ENCODE measurements around the gene SHISA6. TPM values are rescaled to one million over a fixed set of nuclear protein-coding genes. Genes with fewer than 3 reads are reported as not detected.

Gene SHISA6
- total RNA-seq, 1 experiment from 2014 or later: 2.9 TPM

- no peaks in the 10 kb centered on the region for H3K4me1 ChIP-seq (ENCODE audit: insufficient read depth, low read length)
- no peak overlapping the region for H3K4ac ChIP-seq (ENCODE audit: low read depth, low read length)
- no peak overlapping the region for H3K23ac ChIP-seq (ENCODE audit: insufficient read length, low read depth, low read length)
- no peak overlapping the region for H3K27ac ChIP-seq (ENCODE audit: insufficient read length, low read depth, low read length)
- no peaks in the 10 kb centered on the region for H3K9me3 Mint-ChIP-seq
- no peak overlapping the region for H4K91ac ChIP-seq (ENCODE audit: insufficient read length, low read depth, low read length)
- H3K27me3 Mint-ChIP-seq (ENCODE audit: low read depth): peaks cover 23% of the 10 kb centered on the region
- no peaks in the 10 kb centered on the region for H4K20me1 ChIP-seq (ENCODE audit: control insufficient read depth, insufficient read depth, insufficient read length)
- no peak overlapping the region for H4K8ac ChIP-seq (replicated peaks; ENCODE audit: insufficient read length, low read depth, low read length)
- H3K36me3 Mint-ChIP-seq (ENCODE audit: insufficient read depth in 1 of 3, low read depth in 3 of 3): no peaks in the 10 kb centered on the region; a peak in 1 of 7 replicates
- no peak overlapping the region for H2BK5ac ChIP-seq (ENCODE audit: insufficient read length, low read length)
- no peak overlapping the region for H3K4me3 Mint-ChIP-seq
- H2BK120ac ChIP-seq (ENCODE audit: low read depth, low read length, poor library complexity, severe bottlenecking): no peak overlapping the region
- no peaks in the 10 kb centered on the region for H3K79me2 ChIP-seq (ENCODE audit: insufficient read depth, low read length)
- DNase-seq: peak; percentile 16
- no peak overlapping the region for H2BK12ac ChIP-seq (ENCODE audit: insufficient read length, low read depth, low read length)
- H2AK5ac ChIP-seq (ENCODE audit: insufficient read length, low read length): no peak overlapping the region
- no peak overlapping the region for H2BK15ac ChIP-seq (ENCODE audit: low read depth, low read length)
- no peaks in the 10 kb centered on the region for H3K79me1 ChIP-seq (ENCODE audit: insufficient read depth, low read depth, low read length, poor library complexity, severe bottlenecking)
- no peak overlapping the region for H3K18ac ChIP-seq (ENCODE audit: insufficient read length, low read depth, low read length)
- no peak overlapping the region for H4K5ac ChIP-seq (ENCODE audit: insufficient read length, low read depth, low read length)
- H3K23me2 ChIP-seq (ENCODE audit: insufficient read length, low read depth, low read length, poor library complexity, severe bottlenecking): no peaks in the 10 kb centered on the region
- H3K27ac Mint-ChIP-seq: no peak overlapping the region
- no peak overlapping the region for H3K4me2 ChIP-seq (ENCODE audit: insufficient read depth, insufficient read length, low read length)
- peaks cover 13 to 18% of the 10 kb centered on the region in 2 experiments for H3K4me1 Mint-ChIP-seq
- H2AFZ ChIP-seq (ENCODE audit: low read length): no peak overlapping the region
- TF ChIP-seq CTCF (conservative IDR thresholded peaks at IDR 0.05): no peak
- no peak overlapping the region for H2BK20ac ChIP-seq (ENCODE audit: low read depth, low read length, poor library complexity, severe bottlenecking)
- H3T11ph ChIP-seq (ENCODE audit: low read length): no peak overlapping the region
- no CpG with 5 or more reads among the region's 3 CpGs for WGBS (ENCODE audit: extremely low coverage, insufficient read length, low lambda C conversion rate)
- no peak overlapping the region for H3K56ac ChIP-seq (ENCODE audit: insufficient read length, low read depth, low read length)
- no peak overlapping the region for H3K14ac ChIP-seq (ENCODE audit: insufficient read depth, low read length)
- no peaks in the 10 kb centered on the region for H3K27me3 ChIP-seq (ENCODE audit: insufficient read depth, low read length)
- no peak overlapping the region for H3K9ac ChIP-seq (ENCODE audit: extremely low read depth, insufficient read length, low read length)
- H3K9me3 ChIP-seq (ENCODE audit: control insufficient read depth, low read depth, low read length): no peaks in the 10 kb centered on the region
These were observed 258.9 kb downstream of the SHISA6 start for GRCh38 chr17:11499881-11500280.
